ENCODE results near the gene ANKEF1. TPM values are rescaled to one million over a fixed set of nuclear protein-coding genes. Genes with fewer than 3 reads are reported as not detected.
"Not testable (repeated sequence)": the region's sequence is repeated elsewhere in the genome, so short reads cannot be mapped to it uniquely, and the experiment has no call there.

Gene ANKEF1
- total and polyA plus RNA-seq, 10 of the 15 experiments (the other 5 are each of a cell fraction or from before 2014, with no cell fraction given) = 0.04 to 3.0 (median 0.89) TPM

DNA sequence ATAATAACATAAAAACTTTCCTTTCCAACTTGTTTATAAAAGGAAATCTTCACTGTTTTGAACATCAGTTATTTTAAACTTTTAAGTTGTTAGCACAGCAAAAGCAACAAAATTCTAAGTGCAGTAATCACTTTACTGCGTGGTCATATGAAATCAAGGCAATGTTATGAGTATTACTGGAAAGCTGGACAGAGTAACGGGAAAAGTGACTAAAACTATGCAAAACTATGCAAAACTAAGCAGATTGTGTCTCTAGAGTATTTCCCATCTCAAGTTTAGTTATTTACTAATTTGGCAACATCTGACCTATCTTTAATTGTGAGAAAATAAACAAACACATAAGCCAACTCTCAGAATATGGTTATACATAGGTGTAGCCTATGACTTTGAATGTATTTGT, 10.9 kb upstream of the ANKEF1 start (continued):
- TF ChIP-seq, protein P1, sequence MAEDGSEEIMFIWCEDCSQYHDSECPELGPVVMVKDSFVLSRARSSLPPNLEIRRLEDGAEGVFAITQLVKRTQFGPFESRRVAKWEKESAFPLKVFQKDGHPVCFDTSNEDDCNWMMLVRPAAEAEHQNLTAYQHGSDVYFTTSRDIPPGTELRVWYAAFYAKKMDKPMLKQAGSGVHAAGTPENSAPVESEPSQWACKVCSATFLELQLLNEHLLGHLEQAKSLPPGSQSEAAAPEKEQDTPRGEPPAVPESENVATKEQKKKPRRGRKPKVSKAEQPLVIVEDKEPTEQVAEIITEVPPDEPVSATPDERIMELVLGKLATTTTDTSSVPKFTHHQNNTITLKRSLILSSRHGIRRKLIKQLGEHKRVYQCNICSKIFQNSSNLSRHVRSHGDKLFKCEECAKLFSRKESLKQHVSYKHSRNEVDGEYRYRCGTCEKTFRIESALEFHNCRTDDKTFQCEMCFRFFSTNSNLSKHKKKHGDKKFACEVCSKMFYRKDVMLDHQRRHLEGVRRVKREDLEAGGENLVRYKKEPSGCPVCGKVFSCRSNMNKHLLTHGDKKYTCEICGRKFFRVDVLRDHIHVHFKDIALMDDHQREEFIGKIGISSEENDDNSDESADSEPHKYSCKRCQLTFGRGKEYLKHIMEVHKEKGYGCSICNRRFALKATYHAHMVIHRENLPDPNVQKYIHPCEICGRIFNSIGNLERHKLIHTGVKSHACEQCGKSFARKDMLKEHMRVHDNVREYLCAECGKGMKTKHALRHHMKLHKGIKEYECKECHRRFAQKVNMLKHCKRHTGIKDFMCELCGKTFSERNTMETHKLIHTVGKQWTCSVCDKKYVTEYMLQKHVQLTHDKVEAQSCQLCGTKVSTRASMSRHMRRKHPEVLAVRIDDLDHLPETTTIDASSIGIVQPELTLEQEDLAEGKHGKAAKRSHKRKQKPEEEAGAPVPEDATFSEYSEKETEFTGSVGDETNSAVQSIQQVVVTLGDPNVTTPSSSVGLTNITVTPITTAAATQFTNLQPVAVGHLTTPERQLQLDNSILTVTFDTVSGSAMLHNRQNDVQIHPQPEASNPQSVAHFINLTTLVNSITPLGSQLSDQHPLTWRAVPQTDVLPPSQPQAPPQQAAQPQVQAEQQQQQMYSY (CRISPR knock-in tag; IDR thresholded peaks at IDR 0.05) = no peak
- no peak for TF ChIP-seq CHD2 (IDR thresholded peaks at IDR 0.05; ENCODE audit: borderline replicate concordance, low read depth, low read length)

DNA sequence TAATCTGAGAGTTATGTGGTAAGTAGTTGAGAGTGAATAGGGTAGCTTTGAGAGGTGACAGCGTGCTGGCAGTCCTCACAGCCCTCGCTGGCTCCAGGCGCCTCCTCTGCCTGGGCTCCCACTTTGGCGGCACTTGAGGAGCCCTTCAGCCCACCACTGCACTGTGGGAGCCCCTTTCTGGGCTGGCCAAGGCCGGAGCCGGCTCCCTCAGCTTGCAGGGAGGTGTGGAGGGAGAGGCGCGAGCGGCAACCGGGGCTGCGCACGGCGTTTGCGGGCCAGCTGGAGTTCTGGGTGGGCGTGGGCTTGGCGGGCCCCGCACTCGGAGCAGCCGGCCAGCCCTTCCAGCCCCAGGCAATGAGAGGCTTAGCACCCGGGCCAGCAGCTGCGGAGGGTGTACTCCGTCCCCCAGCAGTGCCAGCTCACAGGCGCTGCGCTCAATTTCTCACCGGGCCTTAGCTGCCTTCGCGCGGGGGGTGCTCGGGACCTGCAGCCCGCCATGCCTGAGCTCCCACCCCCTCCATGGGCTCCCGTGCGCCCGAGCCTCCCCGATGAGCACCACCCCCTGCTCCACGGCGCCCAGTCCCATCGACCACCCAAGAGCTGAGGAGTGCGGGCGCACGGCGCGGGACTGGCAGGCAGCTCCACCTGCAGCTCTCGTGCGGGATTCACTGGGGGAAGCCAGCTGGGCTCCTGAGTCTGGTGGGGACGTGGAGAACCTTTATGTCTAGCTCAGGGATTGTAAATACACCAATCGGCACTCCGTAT, 3.2 kb upstream of the ANKEF1 start:
- in situ Hi-C loops (cut with MboI); CTCF ChIA-PET; intact Hi-C loops (cut with micrococcal nuclease; ENCODE audit: unreplicated experiment); H3K36me3 ChIP-seq (ENCODE audit: control insufficient read depth in 2 of 2, insufficient read depth in 2 of 2, low read length in 1 of 2); H3K79me2 ChIP-seq (ENCODE audit: control insufficient read depth, insufficient read depth, low read length); FAIRE-seq; H4K20me1 ChIP-seq (ENCODE audit: control insufficient read depth, insufficient read depth); DNase-seq (ENCODE audit: low read depth, low spot score); H2AFZ ChIP-seq (ENCODE audit: control insufficient read depth, low read depth, low read length); H3K27ac ChIP-seq (ENCODE audit: control insufficient read depth, insufficient read depth); BruUV-seq (replicated peaks); POLR2A ChIA-PET; ATAC-seq; H3K4me1 ChIP-seq (ENCODE audit: control insufficient read depth, insufficient read depth, low read length); RAD21 ChIA-PET (ENCODE audit: unreplicated experiment); H3K4me3 ChIP-seq; H3K9ac ChIP-seq (ENCODE audit: control insufficient read depth, insufficient read depth, low read length); H3K27me3 ChIP-seq (replicated peaks in 1 of 2; ENCODE audit: control insufficient read depth in 2 of 2, insufficient read depth in 2 of 2, low read length in 1 of 2); SMC1A ChIA-PET (ENCODE audit: uncharacterized antibody, unreplicated experiment); H3K9me3 ChIP-seq (replicated peaks; ENCODE audit: control insufficient read depth, insufficient read depth, low read length); H3K4me2 ChIP-seq (ENCODE audit: control insufficient read depth, insufficient read depth): not testable (repeated sequence)
- WGBS (ENCODE audit: insufficient coverage, insufficient replicate concordance, low lambda C conversion rate, missing lambda C conversion rate) = 74% methylated on average over 25 of the region's 47 CpGs

DNA sequence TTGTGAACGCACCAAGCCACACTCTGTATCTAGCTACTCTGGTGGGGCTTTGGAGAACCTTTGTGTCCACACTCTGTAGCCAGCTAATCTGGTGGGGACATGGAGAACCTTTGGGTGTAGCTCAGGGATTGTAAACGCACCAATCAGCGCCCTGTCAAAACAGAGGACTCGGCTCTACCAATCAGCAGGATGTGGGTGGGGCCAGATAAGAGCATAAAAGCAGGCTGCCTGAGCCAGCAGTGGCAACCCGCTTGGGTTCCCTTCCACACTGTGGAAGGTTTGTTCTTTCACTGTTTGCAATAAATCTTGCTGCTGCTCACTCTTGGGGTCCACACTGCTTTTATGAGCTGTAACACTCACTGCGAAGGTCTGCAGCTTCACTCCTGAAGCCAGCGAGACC, 2.5 kb upstream of the ANKEF1 start:
- H3K36me3 ChIP-seq (ENCODE audit: control insufficient read depth in 2 of 2, insufficient read depth in 2 of 2, low read length in 1 of 2); CTCF ChIA-PET; H3K9ac ChIP-seq (ENCODE audit: control insufficient read depth, insufficient read depth, low read length); FAIRE-seq; H3K4me1 ChIP-seq (ENCODE audit: control insufficient read depth, insufficient read depth, low read length); H4K20me1 ChIP-seq (ENCODE audit: control insufficient read depth, insufficient read depth); intact Hi-C loops (cut with micrococcal nuclease; ENCODE audit: unreplicated experiment); POLR2A ChIA-PET; H3K9me3 ChIP-seq (replicated peaks; ENCODE audit: control insufficient read depth, insufficient read depth, low read length); H3K27ac ChIP-seq (ENCODE audit: control insufficient read depth, insufficient read depth); BruUV-seq (replicated peaks); H2AFZ ChIP-seq (ENCODE audit: control insufficient read depth, low read depth, low read length); SMC1A ChIA-PET (ENCODE audit: uncharacterized antibody, unreplicated experiment); H3K79me2 ChIP-seq (ENCODE audit: control insufficient read depth, insufficient read depth, low read length); in situ Hi-C loops (cut with MboI); H3K4me3 ChIP-seq; H3K27me3 ChIP-seq (replicated peaks in 1 of 2; ENCODE audit: control insufficient read depth in 2 of 2, insufficient read depth in 2 of 2, low read length in 1 of 2); ATAC-seq; H3K4me2 ChIP-seq (ENCODE audit: control insufficient read depth, insufficient read depth); DNase-seq (ENCODE audit: low read depth, low spot score); RAD21 ChIA-PET (ENCODE audit: unreplicated experiment): not testable (repeated sequence)
- WGBS (ENCODE audit: insufficient coverage, insufficient replicate concordance, low lambda C conversion rate, missing lambda C conversion rate) = 76% methylated on average over 7 of the region's 7 CpGs

Measured in GM12878 (cell line).